HCT116 (cell line): ENCODE results near the gene CELA3A. TPM values are rescaled to one million over a fixed set of nuclear protein-coding genes. Genes with fewer than 3 reads are reported as not detected.

Source experiments
- ATAC-seq: fragments of 200-7000 bp; cut with Tn5 transposase; 2 replicates; pipeline ENCODE4 v1.9.1; 2020; ENCODE audit warnings: mild to moderate bottlenecking, moderate library complexity
- BruUV-seq: library from RNA; stranded (reverse); fragments of 400-500 nt; replicated peaks from 2 replicates; lab custom pipeline; 2021; lab: Mats Ljungman, UMichigan
- CTCF ChIA-PET: fragments of 300-600 bp; sonication (Branson Sonifier 250); formaldehyde crosslinking; loops from one replicate; lab custom pipeline; 2021; ENCODE audit warnings: antibody characterized with exemption; lab: Charles Lee
- POLR2A ChIA-PET: fragments of 300-600, 350-600 bp; sonication (Branson Sonifier 250); formaldehyde crosslinking; loops from one replicate; lab custom pipeline; 2021; ENCODE audit warnings: antibody characterized with exemption; lab: Charles Lee
- RAD21 ChIA-PET, 2 experiments: fragments of 300-600 bp; sonication (Branson Sonifier 250); formaldehyde crosslinking; loops; one replicate each; lab custom pipeline; 2023; ENCODE audit warnings: low total read pairs in 2 of 2; ENCODE audit not compliant: uncharacterized antibody in 2 of 2, unreplicated experiment in 2 of 2, low non-redundant PET in 1 of 2; lab: Charles Lee
- DNase-seq: peaks from one replicate; pipeline ENCODE4 v3.0.0-alpha.2; 2010; ENCODE audit warnings: low read depth, low spot score
- H2AFZ ChIP-seq: fragments of 200-600 bp; shearing (Covaris generic), sonication (generic); 2 replicates; pipeline ENCODE4 v1.6.1; 2017; ENCODE audit warnings: low read depth, mixed run types, mixed read lengths, antibody characterized with exemption, low read length; ENCODE audit not compliant: poor library complexity, severe bottlenecking
- H3K27ac ChIP-seq: 2 replicates; pipeline ENCODE4 v1.5.1; 2012; ENCODE audit warnings: low read depth, low read length
- H3K27me3 ChIP-seq: fragments of 200-600 bp; sonication (generic); 2 replicates; pipeline ENCODE4 v1.6.1; 2016; ENCODE audit warnings: mixed run types, low read length, mixed read lengths; ENCODE audit not compliant: insufficient read depth
- H3K36me3 ChIP-seq, 2 experiments: fragments of 200-500 bp in 1 of 2; fragments of 200-600 bp in 1 of 2; sonication (Bioruptor generic) in 1 of 2; sonication (generic) in 1 of 2; 2 replicates each; pipeline versions ENCODE4 v1.5.1 to v1.6.1; 2014 to 2016; ENCODE audit warnings: low read length in 2 of 2, inconsistent platforms in 1 of 2, mixed read lengths in 1 of 2, mixed run types in 1 of 2; ENCODE audit not compliant: insufficient read depth in 2 of 2, control insufficient read depth in 1 of 2
- H3K4me1 ChIP-seq, 2 experiments: fragments of 200-600 bp in 1 of 2; sonication (generic) in 1 of 2; 2 replicates each; pipeline versions ENCODE4 v1.5.1 to v1.6.1; 2012 to 2017; ENCODE audit warnings: low read length in 2 of 2, inconsistent platforms in 1 of 2, mild to moderate bottlenecking in 1 of 2, mixed read lengths in 1 of 2, mixed run types in 1 of 2, moderate library complexity in 1 of 2; ENCODE audit not compliant: insufficient read depth in 2 of 2, control insufficient read depth in 1 of 2
- H3K4me2 ChIP-seq: fragments of 200-600 bp; sonication (generic); 2 replicates; pipeline ENCODE4 v1.6.1; 2017; ENCODE audit warnings: mixed run types, low read length, mixed read lengths
- H3K4me3 ChIP-seq, 2 experiments: fragments of 200-600 bp in 1 of 2; sonication (generic) in 1 of 2; replicated peaks in 1 of 2; 2 replicates each; pipeline ENCODE4 v1.5.1; 2011 to 2016; ENCODE audit warnings: low read length in 2 of 2, control low read depth in 1 of 2, low read depth in 1 of 2, mild to moderate bottlenecking in 1 of 2, mixed read lengths in 1 of 2, mixed run types in 1 of 2
- H3K79me2 ChIP-seq: fragments of 200-600 bp; sonication (generic); 2 replicates; pipeline ENCODE4 v1.6.1; 2017; ENCODE audit warnings: mild to moderate bottlenecking, mixed run types, low read length, moderate library complexity, mixed read lengths; ENCODE audit not compliant: insufficient read depth
- H3K9ac ChIP-seq: fragments of 200-600 bp; sonication (generic); 2 replicates; pipeline ENCODE4 v1.6.1; 2016; ENCODE audit warnings: low read length, mixed read lengths
- H3K9me2 ChIP-seq: fragments of 200-600 bp; sonication (generic), shearing (Covaris generic); 2 replicates; pipeline ENCODE4 v1.6.1; 2017; ENCODE audit warnings: mixed run types, mild to moderate bottlenecking, moderate library complexity; ENCODE audit not compliant: insufficient read depth
- H3K9me3 ChIP-seq, 2 experiments: fragments of 200-500 bp in 1 of 2; fragments of 200-600 bp in 1 of 2; sonication (Bioruptor generic) in 1 of 2; sonication (generic) in 1 of 2; 2 replicates each; pipeline ENCODE4 v1.6.1; 2014 to 2017; ENCODE audit warnings: low read length in 2 of 2, mixed read lengths in 2 of 2, inconsistent platforms in 1 of 2, low read depth in 1 of 2, mild to moderate bottlenecking in 1 of 2, mixed run types in 1 of 2, moderate library complexity in 1 of 2; ENCODE audit not compliant: control insufficient read depth in 1 of 2, insufficient read depth in 1 of 2
- H4K20me1 ChIP-seq: fragments of 200-600 bp; sonication (generic), shearing (Covaris generic); 2 replicates; pipeline ENCODE4 v1.6.1; 2017; ENCODE audit warnings: mixed run types, mild to moderate bottlenecking, moderate library complexity; ENCODE audit not compliant: insufficient read depth
- ATF3 ChIP-seq: IDR thresholded peaks from 2 replicates; pipeline ENCODE4 v1.6.1; 2012
- CBX3 ChIP-seq: IDR thresholded peaks from 2 replicates; pipeline ENCODE4 v1.6.1; 2012; ENCODE audit warnings: low read depth
- CEBPB ChIP-seq: IDR thresholded peaks from 2 replicates; pipeline ENCODE4 v1.6.1; 2012; ENCODE audit warnings: low read depth
- EGR1 ChIP-seq: IDR thresholded peaks from 2 replicates; pipeline ENCODE4 v1.6.1; 2012; ENCODE audit warnings: low read depth
- EZH2 ChIP-seq: fragments of 200-600 bp; sonication (generic); IDR thresholded peaks from 2 replicates; pipeline ENCODE4 v1.6.1; 2017; ENCODE audit warnings: antibody characterized with exemption, mixed run types
- EZH2phosphoT487 ChIP-seq: fragments of 200-600 bp; IDR thresholded peaks from 2 replicates; pipeline ENCODE4 v1.6.1; 2018; ENCODE audit warnings: antibody characterized with exemption, borderline replicate concordance
- JUND ChIP-seq: IDR thresholded peaks from 2 replicates; pipeline ENCODE4 v1.6.1; 2012
- POLR2A ChIP-seq: IDR thresholded peaks from 2 replicates; pipeline ENCODE4 v1.7.0; 2011; ENCODE audit warnings: borderline replicate concordance; ENCODE audit not compliant: insufficient read depth, insufficient read length; ENCODE audit errors: extremely low read depth
- POLR2AphosphoS5 ChIP-seq: IDR thresholded peaks from 2 replicates; pipeline ENCODE4 v1.6.1; 2011; ENCODE audit warnings: mild to moderate bottlenecking, low read depth, low read length, moderate library complexity
- RAD21 ChIP-seq: IDR thresholded peaks from 2 replicates; pipeline ENCODE4 v1.6.1; 2012; ENCODE audit warnings: low read depth, mild to moderate bottlenecking
- REST ChIP-seq: IDR thresholded peaks from 2 replicates; pipeline ENCODE4 v1.6.1; 2012; ENCODE audit warnings: low read depth
- SIN3A ChIP-seq: IDR thresholded peaks from 2 replicates; pipeline ENCODE4 v1.6.1; 2012; ENCODE audit warnings: low read depth
- SRF ChIP-seq: IDR thresholded peaks from 2 replicates; pipeline ENCODE4 v1.6.1; 2012; ENCODE audit warnings: low read depth
- TCF7L2 ChIP-seq: IDR thresholded peaks from 2 replicates; pipeline ENCODE4 v1.7.0; 2011; ENCODE audit warnings: borderline replicate concordance, inconsistent platforms; ENCODE audit not compliant: insufficient read depth, insufficient read length; ENCODE audit errors: extremely low read depth
- YY1 ChIP-seq: IDR thresholded peaks from 2 replicates; pipeline ENCODE4 v1.6.1; 2011; ENCODE audit warnings: low read length, low read depth, moderate library complexity, mild to moderate bottlenecking; ENCODE audit not compliant: insufficient replicate concordance; ENCODE audit errors: extremely low read depth
- ZBTB33 ChIP-seq: IDR thresholded peaks from 2 replicates; pipeline ENCODE4 v1.6.1; 2011; ENCODE audit warnings: mild to moderate bottlenecking, low read length, moderate library complexity; ENCODE audit not compliant: insufficient replicate concordance; ENCODE audit errors: extremely low read depth
- ZFX ChIP-seq: fragments of 450-650 bp; IDR thresholded peaks from 2 replicates; pipeline ENCODE4 v1.6.1; 2017
- ZNF274 ChIP-seq: fragments of 200-500 bp; sonication (Bioruptor generic); IDR thresholded peaks from 2 replicates; pipeline ENCODE4 v1.6.1; 2014; ENCODE audit warnings: mild to moderate bottlenecking, low read depth, low read length, inconsistent platforms
- intact Hi-C: fragments of 100-400 bp; cut with micrococcal nuclease; formaldehyde crosslinking; loops from 2 replicates; pipeline ENCODE4 v1.10.0; 2022
- total RNA-seq: library from RNA; stranded (reverse); gene quantifications from one replicate; pipeline ENCODE4 v1.2.1, GENCODE V29; 2021; ENCODE audit not compliant: unreplicated experiment
- TF ChIP-seq, protein P1 (sequence below), 3 experiments: fragments of 200-600 bp in 1 of 3; sonication (generic) in 1 of 3; IDR thresholded peaks in 2 of 3; conservative IDR thresholded peaks in 1 of 3; 2 replicates each; pipeline ENCODE4 v1.5.1; 2012 to 2017; ENCODE audit warnings: low read depth in 2 of 3, low read length in 2 of 3, antibody characterized with exemption in 1 of 3, borderline replicate concordance in 1 of 3, control low read depth in 1 of 3, mild to moderate bottlenecking in 1 of 3, mixed read lengths in 1 of 3, mixed run types in 1 of 3, moderate library complexity in 1 of 3; ENCODE audit not compliant: insufficient read depth in 1 of 3
- TF ChIP-seq, protein P2 (sequence below): IDR thresholded peaks from 2 replicates; pipeline ENCODE4 v1.6.1; 2012

The CELA3A gene
- total RNA-seq, 1 experiment from 2014 or later = 9.0 TPM

GRCh38 chr1:21966247-21967000 lies 35.0 kb upstream of the CELA3A start:
- Histone ChIP-seq H2AFZ (no peak overlapping the region), H3K4me3 (no peak overlapping the region), H3K36me3 (no peaks in the 10 kb centered on the region), H3K27me3 (no peaks in the 10 kb centered on the region), H3K4me2 (no peak overlapping the region), H3K27ac (no peak overlapping the region), H3K9me2 (no peaks in the 10 kb centered on the region), H3K4me1 (peaks cover 3 to 13% of the 10 kb centered on the region in 2 experiments; a peak in 3 of 4 replicates), H3K9ac (no peak overlapping the region), H4K20me1 (no peaks in the 10 kb centered on the region), H3K9me3 (no peaks in the 10 kb centered on the region), H3K79me2 (no peaks in the 10 kb centered on the region)
- ChIA-PET CTCF (no interaction called here), POLR2A (no interaction called here), RAD21 (no interaction called here)
- no TSS peak for BruUV-seq
- no peak for ATAC-seq
- TF ChIP-seq, protein P1, sequence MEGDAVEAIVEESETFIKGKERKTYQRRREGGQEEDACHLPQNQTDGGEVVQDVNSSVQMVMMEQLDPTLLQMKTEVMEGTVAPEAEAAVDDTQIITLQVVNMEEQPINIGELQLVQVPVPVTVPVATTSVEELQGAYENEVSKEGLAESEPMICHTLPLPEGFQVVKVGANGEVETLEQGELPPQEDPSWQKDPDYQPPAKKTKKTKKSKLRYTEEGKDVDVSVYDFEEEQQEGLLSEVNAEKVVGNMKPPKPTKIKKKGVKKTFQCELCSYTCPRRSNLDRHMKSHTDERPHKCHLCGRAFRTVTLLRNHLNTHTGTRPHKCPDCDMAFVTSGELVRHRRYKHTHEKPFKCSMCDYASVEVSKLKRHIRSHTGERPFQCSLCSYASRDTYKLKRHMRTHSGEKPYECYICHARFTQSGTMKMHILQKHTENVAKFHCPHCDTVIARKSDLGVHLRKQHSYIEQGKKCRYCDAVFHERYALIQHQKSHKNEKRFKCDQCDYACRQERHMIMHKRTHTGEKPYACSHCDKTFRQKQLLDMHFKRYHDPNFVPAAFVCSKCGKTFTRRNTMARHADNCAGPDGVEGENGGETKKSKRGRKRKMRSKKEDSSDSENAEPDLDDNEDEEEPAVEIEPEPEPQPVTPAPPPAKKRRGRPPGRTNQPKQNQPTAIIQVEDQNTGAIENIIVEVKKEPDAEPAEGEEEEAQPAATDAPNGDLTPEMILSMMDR (IDR thresholded peaks at IDR 0.05 in 2 of 3, conservative IDR thresholded peaks at IDR 0.05 in 1 of 3; ENCODE audit: borderline replicate concordance in 1 of 3, insufficient read depth in 1 of 3, low read depth in 2 of 3, low read length in 2 of 3) = no peak
- no peak for TF ChIP-seq EZH2
- TF ChIP-seq CBX3 = no peak
- no peak for TF ChIP-seq POLR2AphosphoS5
- no peak for TF ChIP-seq EGR1
- no peak for TF ChIP-seq ATF3
- no peak for TF ChIP-seq ZNF274
- TF ChIP-seq SIN3A = no peak
- no peak for TF ChIP-seq REST
- TF ChIP-seq JUND = no peak
- no peak for TF ChIP-seq YY1
- no peak for TF ChIP-seq SRF
- TF ChIP-seq TCF7L2 = no peak
- no peak for TF ChIP-seq ZFX
- no peak for TF ChIP-seq RAD21
- TF ChIP-seq, protein P2, sequence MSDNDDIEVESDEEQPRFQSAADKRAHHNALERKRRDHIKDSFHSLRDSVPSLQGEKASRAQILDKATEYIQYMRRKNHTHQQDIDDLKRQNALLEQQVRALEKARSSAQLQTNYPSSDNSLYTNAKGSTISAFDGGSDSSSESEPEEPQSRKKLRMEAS = no peak
- no peak for TF ChIP-seq CEBPB
- TF ChIP-seq POLR2A = no peak
- no peak for TF ChIP-seq EZH2phosphoT487
- no peak for TF ChIP-seq ZBTB33
- DNase-seq = no peak
- intact Hi-C loops = no loop called here
